HEK293 (cell line): ENCODE data around the gene CDC20.

ENCODE experiments used
- PRDM1 ChIP-seq: fragments of 450-650 bp; formaldehyde crosslinking; IDR thresholded peaks from 2 replicates; pipeline ENCODE4; 2016; ENCODE audit warnings: missing biosample characterization, missing genetic modification characterization
- REST ChIP-seq: fragments of 450-650 bp; formaldehyde crosslinking; IDR thresholded peaks from 2 replicates; pipeline ENCODE4 v1.5.1; 2016; ENCODE audit warnings: missing biosample characterization, missing genetic modification characterization
- SETDB1 ChIP-seq: IDR thresholded peaks from one replicate; pipeline ENCODE4 v1.6.1; 2017; ENCODE audit warnings: mild to moderate bottlenecking, low read length, moderate library complexity, mixed read lengths; ENCODE audit not compliant: insufficient read length
- ZBTB1 ChIP-seq: fragments of 450-650 bp; formaldehyde crosslinking; IDR thresholded peaks from 2 replicates; pipeline ENCODE4 v1.5.1; 2016; ENCODE audit warnings: missing biosample characterization, missing genetic modification characterization
- ZNF146 ChIP-seq: fragments of 450-650 bp; formaldehyde crosslinking; IDR thresholded peaks from 2 replicates; pipeline ENCODE4 v1.5.1; 2016; ENCODE audit warnings: missing biosample characterization, missing genetic modification characterization
- ZNF184 ChIP-seq: fragments of 450-650 bp; IDR thresholded peaks from 2 replicates; pipeline ENCODE4 v1.5.1; 2018; ENCODE audit warnings: missing biosample characterization, mild to moderate bottlenecking, missing genetic modification characterization
- ZNF280C ChIP-seq: fragments of 450-650 bp; formaldehyde crosslinking; IDR thresholded peaks from 2 replicates; pipeline ENCODE4 v1.5.1; 2016; ENCODE audit warnings: missing biosample characterization, missing genetic modification characterization
- ZNF292 ChIP-seq: fragments of 450-650 bp; formaldehyde crosslinking; IDR thresholded peaks from 2 replicates; pipeline ENCODE4 v1.5.1; 2016; ENCODE audit warnings: low read depth, missing biosample characterization, missing genetic modification characterization, borderline replicate concordance
- ZNF513 ChIP-seq: fragments of 450-650 bp; IDR thresholded peaks from 2 replicates; pipeline ENCODE4 v1.5.1; 2018; ENCODE audit warnings: missing biosample characterization, missing genetic modification characterization
- ZNF558 ChIP-seq: fragments of 450-650 bp; formaldehyde crosslinking; IDR thresholded peaks from 2 replicates; pipeline ENCODE4 v1.5.1; 2016; ENCODE audit warnings: missing biosample characterization, missing genetic modification characterization
- ZNF600 ChIP-seq: fragments of 450-650 bp; formaldehyde crosslinking; IDR thresholded peaks from 2 replicates; pipeline ENCODE4 v1.5.1; 2016; ENCODE audit warnings: missing biosample characterization, missing genetic modification characterization

GRCh38 chr1:43315481-43315880, 43.3 kb upstream of the CDC20 start:
- TF ChIP-seq ZBTB1 (tag by site-specific recombination) (no peak), ZNF558 (no peak), ZNF600 (tag by site-specific recombination) (no peak), REST (tag by site-specific recombination) (no peak), PRDM1 (tag by site-specific recombination) (no peak), ZNF184 (tag by site-specific recombination) (no peak), ZNF513 (no peak), ZNF280C (tag by site-specific recombination) (no peak), ZNF146 (tag by site-specific recombination) (no peak), ZNF292 (no peak), SETDB1 (no peak)
